GM19035 (cell line): ENCODE measurements around the gene USP40.

Experiments
- ATAC-seq: cut with Tn5 transposase; IDR thresholded peaks from one replicate; pipeline ENCODE4 v1.9.1; 2021; ENCODE audit not compliant: unreplicated experiment

The USP40 gene

DNA sequence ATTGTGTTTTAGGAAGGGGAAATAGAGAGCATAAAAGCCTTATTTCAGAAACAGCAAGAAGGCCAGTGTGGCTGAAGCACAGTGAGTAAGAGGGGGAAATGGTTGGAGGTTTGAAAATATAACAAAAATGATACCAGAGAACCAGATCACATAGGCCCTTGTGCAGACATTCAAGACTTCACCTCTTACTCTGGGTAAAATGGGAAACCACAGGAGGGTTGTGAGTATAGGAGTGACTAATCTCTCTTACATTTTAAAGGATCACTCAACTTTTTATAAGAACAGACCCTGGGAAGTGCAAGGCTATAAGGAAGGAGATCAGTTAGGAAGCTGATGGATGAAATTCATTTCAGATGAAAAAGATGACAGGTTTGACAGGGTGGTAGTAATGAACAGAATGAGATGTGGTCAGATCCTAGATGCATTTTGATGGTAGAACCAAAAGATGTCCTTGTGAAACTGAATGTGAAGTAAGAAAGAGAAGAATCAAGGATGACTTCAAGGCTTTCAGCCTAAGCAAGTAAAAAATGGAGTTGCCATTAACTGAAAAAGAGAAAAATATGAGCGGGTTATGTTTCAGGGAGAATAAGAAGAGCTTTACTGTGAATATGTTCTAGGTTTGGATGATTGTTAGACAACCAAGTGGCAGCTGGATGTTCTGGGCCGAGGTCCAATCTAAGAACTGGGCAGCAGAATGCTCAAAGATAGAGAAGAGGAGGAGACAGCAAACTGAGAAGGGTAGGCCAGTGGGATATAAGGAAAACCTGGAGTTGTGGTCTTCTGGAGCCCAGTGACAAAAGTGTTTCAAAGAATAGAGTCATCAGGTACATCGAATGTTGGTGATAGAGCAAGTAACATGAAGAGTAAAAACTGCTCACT, 65.1 kb downstream of the USP40 start:
- ATAC-seq, result peak; percentile 68

DNA sequence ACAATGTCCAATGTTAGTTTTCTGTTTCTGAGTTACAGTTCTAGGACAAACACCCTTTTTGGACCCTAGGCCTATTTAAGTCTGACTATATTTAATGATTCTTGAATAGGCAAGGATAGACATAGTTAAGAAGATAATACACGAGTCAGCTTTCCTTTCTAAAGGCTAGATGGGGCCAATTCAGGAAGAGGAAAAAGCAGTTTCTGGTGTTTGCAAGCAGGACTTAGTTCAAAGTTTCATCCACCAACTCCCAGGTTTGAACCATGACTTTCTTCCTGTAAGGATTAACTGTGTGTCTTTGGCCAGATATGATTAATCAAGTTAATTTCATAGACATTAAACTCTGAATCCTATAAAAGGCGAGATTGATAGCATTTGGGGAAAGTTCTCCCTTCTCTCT, 66.7 kb downstream of the USP40 start:
- ATAC-seq, result no peak

DNA sequence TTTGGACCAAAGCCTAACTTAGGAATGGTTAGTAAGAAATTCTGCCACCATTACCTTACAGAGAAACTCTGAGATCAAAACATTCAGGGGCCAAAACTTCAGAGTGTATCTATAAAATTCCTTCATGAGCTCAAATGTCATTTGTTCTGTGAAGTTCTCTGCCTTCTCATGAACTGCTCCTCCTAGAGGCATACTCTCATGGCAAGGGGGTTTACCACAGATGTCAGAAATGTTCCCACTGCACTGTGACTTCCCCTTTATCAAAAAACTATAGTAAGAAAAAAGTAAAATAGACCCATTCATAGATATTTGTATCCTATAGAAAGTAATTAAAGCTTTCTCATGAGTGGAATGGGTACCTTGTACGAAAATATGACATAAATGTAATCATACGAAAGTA, 68.5 kb downstream of the USP40 start:
- ATAC-seq, result no peak

DNA sequence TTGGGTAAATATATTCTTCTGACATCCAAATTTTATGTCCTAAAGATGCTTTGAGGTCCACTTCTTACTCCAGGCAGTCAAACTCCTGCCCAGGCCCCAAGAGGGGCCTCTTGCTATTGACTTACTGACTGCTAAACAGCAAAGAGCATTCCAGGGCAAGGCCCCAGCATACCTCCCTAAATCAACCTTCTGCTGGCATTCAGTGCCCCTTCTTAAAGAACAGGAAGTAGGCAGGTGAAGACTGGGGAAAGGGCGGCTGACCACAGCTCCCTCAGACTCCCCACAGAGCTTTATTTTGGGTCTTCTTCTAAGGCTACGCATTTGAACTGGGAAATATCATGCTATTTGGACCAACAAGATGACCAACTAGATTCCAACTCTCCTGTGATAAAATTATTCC, 68.9 kb downstream of the USP40 start:
- ATAC-seq, result no peak

DNA sequence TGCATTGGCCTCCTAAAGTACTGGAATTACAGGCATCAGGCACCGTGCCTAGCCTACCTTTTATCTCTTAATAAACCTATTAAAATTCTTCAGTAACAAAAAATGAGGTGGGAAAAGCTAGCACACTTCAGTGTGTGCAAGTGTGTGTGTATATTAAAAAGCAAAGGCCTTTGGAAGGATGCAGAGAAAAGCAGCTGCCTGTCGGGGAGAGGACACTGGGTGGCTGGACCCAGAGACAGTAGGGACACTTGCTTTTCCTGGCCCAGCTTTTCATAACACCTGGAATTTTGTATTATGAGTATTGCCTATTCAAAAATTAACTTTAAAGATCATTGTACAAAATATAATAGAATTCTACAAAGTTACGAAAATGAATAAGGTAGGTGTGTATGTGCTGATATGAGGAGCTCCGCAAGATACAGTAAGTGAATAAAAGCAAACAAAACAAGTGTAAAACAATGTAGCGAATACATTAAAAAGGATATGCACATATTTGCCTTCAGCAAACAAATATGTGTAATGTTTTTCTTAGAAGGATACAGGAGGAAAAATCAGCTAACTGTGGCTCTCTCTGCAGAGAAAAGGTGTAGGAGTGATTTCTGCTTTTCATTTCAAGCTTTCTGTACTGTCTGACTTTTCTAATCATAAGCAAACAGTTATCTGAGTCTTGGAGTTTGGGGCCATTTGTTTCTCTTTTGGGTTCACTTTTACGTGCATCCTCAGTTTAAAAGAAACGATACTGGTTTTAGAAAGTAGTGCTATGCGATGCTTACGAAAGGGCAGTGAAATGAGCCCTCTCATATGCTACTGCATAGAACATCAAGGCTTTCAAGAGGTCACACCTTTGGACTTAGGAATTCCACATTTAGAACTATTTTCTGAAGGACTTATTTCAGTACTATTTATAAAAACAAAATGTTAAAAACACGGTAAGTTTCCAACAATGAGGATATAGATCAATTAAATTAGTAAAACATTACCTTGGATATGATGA, 70.8 kb downstream of the USP40 start:
- ATAC-seq, result no peak

DNA sequence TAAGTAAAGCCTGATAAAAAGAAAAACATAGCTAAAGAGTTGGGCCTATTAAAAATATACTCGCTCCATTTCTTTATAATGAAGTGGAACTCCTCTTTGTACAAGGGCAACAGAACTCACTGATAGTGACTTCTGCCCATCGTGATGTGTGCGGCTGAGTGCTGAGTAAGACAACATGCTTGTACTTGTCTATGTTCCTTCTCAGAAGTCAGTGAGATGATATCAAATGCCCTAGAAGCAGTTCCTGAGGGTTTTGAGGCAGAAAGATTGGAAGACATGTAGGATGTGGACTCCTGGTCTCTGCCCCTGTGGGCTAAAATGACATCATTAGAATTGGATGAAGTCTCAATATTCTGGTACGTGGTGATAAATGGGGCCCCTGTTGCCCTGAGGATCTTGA, 73.8 kb downstream of the USP40 start:
- ATAC-seq, result no peak

DNA sequence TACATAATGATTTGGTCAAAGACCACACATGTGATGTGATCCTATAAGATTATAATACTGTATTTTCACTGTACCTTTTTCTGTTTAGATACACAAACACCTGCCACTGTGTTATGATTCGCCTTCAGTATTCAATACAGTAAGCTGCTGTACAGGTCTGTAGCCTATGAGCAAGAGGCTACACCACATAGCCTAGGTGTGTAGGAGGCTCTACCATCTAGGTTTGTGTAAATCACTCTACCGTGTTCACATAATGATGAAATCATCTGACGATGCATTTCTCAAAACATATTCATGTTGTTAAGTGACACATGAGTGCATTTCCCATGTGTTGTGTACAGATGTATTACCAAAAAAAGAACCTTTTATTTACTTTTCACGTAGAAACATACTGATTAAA, 74.5 kb downstream of the USP40 start:
- no peak for ATAC-seq

DNA sequence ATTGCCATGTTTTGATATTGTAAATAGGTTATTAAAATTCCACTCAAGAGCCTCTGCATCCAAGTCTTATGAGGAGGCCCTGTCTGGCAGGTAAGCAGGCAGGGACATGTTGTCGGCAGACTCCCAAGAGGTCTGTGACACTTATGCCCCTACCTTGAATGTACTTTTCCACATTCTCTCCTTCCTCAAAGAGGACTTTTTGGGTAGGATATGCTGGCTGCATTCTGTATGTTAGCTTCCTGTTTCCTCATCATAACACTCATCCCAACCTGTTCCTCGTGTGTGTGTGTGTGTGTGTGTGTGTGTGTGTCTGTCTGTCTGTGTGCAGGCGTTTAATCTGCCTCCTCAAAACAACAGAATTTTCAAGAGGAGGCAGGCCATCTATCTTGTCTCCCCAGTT, 75.3 kb downstream of the USP40 start:
- no peak for ATAC-seq

DNA sequence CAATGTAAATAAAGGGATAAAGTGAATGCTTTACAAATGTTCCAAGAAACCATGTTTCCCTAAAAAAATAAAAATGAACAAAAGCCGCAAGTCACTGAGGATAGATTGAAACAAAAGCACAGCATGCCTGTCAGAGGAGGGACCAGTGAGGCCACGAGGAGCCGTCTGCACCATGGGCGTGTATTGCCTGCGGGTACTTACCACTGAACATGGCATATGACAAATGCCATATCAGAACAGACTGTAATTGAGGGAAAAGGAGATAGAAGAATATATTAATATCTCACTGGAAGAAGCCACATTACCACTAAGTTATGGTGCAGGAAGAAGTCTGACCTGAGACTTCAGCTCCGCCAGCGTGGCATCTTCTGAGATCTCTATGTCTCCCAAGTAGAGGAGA, 75.8 kb downstream of the USP40 start:
- ATAC-seq, result no peak

DNA sequence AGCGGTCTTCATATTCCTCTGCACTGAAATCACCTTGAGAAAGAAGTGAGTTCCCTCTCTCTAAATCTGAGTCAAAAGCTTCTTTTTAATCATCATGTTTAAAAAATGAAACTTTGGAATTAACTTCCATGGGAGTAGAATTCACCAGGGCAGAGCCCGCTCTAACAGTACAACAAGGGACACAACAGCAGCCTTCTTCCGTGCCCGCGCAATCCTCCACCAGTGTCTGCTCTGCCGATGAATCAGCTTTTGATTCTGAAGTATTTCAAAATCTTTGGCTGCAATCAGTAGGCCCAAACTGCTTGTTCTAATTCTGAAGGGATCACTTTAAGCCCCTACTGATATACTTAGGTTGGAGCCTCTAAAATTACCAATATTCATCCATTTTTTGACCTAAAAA, 76.9 kb downstream of the USP40 start:
- ATAC-seq, result no peak

DNA sequence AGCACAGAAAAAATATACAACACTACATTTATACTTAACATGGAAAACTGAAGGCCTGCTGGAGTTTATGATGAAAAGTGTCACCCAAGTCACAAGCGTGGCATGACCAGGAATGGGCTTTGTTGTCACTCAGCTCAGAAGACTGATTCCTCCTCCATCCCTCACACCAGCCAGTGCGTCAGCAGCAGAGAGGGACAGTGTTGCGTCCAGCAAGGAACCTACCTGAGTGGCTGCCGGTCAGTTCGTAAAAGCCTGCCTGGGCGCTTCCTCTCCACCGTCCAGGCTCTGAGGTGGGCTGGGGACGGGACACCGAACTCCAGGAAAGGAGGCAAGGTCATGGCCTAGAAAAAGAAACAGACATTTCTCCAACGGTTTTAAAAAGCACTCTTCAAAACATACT, 77.4 kb downstream of the USP40 start:
- ATAC-seq, result no peak

DNA sequence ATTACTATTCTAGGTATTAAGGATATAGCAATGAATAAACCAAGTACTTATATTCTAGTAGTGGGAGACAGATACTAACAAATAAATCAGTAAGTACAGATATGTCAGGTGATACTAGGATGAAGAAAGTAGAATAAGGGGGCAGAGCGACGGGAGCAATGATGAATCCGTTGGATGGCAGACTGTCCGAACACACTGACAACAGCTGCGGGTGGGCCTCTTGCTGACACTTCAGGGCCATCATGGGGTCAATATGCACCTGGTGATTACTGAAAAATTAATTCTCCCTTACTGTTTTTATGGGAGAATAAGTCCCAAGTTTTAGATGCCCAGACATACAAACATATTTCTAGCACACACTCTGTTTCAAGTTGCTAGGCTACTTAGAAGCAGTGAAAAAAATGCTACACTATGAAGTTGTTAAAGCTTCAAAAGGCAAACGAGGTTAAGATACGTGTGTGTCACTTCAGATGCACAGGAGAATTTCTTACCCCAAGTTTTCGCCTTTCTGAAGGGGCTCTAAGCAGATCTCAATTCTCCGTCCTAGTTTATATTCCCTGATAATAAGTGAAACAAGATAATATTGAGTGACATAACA, 78.7 kb downstream of the USP40 start:
- ATAC-seq, result no peak

DNA sequence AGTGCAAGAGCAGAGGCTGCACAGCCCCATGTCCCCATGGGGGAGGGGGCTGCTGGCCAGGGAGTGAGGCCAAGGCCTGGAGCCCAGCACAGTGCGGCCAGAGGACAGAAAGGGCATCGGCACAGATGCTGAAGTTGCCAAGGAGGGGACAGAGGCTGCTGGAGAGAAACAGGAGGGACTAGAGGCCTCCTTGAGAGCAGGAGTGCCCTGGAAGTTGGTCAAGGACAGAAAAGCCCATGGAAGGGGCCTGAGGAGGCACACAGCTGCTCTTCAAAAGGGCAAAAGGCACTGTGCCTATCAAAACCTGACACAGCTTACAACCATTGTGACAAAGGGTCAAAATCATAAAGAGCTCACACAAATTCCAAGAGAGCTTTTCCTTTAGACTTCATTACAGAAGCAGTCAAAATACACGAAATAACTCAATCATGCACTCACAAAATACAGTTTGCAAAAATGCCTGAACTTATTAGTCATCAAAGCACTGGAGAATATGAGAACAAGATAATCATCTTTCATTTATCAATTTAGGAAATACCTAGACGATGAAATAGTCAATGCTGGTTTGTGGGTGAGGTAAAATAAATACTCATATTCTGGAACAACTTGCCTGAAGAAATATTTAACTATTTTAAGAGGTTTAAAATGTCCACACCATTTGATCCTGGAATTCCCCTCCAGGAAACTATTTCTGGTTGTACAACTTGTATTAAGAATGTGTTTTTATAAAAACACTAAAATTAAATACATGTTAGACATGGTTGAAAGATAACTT, 79.6 kb downstream of the USP40 start:
- ATAC-seq, result no peak

DNA sequence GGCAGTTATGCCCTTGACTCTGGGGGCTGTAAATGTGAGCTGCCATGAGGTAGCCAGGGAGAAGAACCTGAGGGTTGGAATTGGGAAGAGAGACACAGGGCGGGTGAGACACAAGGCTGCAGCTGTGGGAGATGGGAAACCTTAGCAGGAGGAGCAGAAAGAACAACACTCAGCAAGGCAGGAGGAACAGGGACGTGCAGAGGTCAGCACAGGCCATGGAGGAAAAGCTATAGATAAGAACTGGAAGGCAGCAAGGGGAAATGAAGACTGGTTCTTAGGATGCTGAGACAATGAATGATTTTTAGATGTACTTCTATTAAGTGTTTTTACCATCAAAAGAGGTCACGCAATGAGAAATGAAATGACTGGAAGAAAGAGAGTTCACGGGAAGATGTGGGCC, 80.2 kb downstream of the USP40 start:
- no peak for ATAC-seq

DNA sequence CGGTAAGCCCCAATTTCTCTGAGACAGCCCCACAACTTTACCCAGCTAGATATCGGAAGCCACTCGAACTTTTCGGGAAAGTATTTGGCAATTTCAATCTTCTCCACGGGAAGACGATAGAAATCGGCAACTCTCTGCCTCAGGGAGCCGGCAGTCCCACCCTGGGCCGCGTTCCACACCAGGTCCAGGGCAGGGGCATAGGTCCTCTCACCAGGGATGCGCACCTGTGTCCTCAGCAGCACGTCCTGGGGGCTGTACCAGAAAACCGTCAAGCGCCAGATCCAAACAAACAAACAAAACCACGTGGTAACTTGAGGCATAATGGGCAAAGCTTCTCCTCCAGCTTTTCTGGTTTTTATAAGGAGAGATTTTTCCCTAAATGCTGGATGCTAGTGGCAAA, 80.9 kb downstream of the USP40 start:
- no peak for ATAC-seq

DNA sequence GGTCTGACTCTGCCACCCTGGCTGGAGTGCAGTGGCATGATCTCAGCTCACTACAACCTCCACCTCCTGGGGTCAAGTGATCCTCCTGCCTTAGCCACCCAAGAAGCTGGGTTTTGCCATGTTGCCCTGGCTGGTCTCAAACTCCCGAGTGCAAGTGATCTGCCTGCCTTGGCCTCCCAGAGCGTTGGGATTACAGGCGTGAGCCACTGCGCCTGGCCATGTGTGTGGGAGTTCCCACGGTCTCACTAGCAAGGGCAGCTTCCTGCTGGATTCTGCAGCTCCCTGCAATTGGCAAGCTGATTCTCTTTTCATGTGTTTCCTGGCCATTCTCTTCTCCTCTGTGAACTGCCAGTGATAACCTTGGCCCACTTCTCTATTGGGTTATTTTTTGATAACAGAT, 84.0 kb downstream of the USP40 start:
- no peak for ATAC-seq

DNA sequence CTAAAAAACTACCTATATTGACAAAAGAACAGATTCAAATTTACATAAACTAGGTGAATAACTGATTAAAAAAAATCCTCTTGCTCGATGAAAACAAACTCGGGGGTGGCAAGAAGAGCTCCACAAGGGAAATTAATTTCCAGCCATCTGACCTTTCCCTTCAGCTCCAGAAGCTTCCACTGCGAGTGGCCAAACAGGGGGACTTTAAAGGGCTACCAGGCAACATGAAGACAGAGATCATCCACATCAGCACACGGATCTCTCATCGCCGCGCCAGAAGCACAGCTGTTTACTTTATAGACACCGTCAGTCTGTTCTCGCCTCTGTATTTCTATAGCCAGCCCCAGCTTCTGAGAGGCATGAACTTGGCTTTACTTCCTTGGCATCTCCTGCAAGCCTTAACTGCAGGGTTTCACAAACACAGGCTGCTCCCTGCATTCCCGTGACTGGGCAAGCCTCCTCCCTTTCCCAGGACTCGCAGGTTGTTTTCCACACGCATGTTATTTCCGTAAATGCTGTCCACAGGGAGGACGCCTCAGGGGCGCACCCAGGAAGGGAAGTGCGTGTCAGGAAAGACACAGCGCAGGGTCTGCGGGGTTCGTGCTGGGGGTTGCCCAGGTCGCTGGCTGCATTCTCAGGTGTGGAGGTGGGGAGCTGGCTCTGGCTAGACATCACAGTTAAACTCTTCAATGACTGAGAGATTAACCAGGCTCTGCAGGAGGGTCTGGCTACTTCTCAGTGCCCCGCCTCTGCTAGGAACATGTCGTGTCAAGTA, 85.0 kb downstream of the USP40 start:
- ATAC-seq, result no peak

DNA sequence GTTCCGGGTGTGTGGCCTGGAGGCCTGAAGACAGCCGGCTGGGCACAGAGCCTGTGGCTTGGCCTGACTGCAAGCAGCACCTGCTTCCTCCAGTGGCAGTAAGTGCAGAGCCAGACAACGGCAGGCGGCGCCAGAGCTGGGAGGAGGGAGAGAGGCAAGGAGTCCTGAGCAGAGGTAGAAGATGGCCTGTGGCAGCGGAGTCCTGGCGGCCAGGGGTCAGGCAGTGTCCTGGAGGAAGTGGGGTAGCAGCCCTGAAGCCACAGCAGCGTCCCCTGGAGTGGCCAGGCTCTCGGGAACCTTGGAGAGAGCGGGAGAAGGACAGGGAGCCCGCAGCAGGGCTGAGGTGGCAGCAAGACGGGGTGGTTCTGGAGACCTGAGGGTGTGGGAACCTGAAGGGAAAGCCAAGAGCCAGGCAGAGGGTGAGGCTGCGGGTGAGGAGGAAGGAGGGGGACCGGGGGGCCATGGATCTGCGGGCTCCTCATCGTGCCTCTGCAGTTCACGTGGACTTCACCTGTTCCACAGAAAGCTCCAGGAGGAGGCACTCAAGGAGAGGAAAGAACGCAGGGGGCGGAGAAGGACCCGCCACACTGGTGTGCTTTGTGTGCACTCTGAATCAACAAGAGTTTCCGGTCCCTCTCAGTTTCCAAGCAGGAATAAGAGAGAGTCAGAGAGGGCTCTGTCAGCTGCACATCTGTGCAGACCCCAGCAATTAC, 85.9 kb downstream of the USP40 start:
- ATAC-seq, result no peak
